Endothelial cell of umbilical vein (primary cell): ENCODE data around the gene MAGI1.

ENCODE experiments used
- EZH2 ChIP-seq: IDR thresholded peaks from 2 replicates; pipeline ENCODE4 v1.6.1; 2012; ENCODE audit warnings: borderline replicate concordance, low read depth, mild to moderate bottlenecking, moderate library complexity, low read length, inconsistent platforms; ENCODE audit not compliant: severe bottlenecking
- MYC ChIP-seq: IDR thresholded peaks from one replicate; pipeline ENCODE4 v1.6.1; 2011; ENCODE audit warnings: mild to moderate bottlenecking, low read depth, low read length
- POLR2A ChIP-seq: IDR thresholded peaks from 2 replicates; pipeline ENCODE4 v1.6.1; 2012; ENCODE audit warnings: low read depth, mild to moderate bottlenecking, control low read depth, low read length
- POLR2AphosphoS5 ChIP-seq: IDR thresholded peaks from 2 replicates; pipeline ENCODE4 v1.6.1; 2012; ENCODE audit warnings: low read depth, mild to moderate bottlenecking, control low read depth, low read length, moderate library complexity; ENCODE audit not compliant: insufficient read depth
- TF ChIP-seq, protein P1 (sequence below), 2 donors: IDR thresholded peaks; 1 replicate in 1 of 2; 2 replicates in 1 of 2; pipeline ENCODE4 v1.5.1; 2011; ENCODE audit warnings: low read length in 2 of 2, mild to moderate bottlenecking in 2 of 2, moderate library complexity in 2 of 2, control low read depth in 1 of 2, inconsistent platforms in 1 of 2, low read depth in 1 of 2; ENCODE audit not compliant: insufficient read depth in 1 of 2; ENCODE audit errors: extremely low read depth in 1 of 2

DNA sequence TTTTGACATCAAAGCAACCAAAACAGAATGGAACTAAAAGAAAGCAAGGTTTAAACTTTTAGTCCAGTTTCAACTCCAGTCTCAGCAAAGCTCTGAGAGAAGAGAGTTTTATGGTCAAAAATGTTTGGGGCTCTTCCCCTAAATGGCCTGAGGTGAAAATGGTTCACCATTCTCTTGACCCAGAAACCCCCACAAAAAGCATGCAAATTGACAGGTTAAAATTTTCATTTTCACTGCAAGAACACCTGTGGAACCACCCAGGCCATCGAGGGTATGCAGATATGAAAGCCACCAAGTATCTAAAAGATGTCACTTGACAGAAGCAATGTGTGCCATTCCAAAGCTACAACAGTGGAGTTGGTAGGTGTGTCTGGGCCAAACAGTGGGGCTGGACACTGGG, 195.0 kb downstream of the MAGI1 start:
- TF ChIP-seq, protein P1, sequence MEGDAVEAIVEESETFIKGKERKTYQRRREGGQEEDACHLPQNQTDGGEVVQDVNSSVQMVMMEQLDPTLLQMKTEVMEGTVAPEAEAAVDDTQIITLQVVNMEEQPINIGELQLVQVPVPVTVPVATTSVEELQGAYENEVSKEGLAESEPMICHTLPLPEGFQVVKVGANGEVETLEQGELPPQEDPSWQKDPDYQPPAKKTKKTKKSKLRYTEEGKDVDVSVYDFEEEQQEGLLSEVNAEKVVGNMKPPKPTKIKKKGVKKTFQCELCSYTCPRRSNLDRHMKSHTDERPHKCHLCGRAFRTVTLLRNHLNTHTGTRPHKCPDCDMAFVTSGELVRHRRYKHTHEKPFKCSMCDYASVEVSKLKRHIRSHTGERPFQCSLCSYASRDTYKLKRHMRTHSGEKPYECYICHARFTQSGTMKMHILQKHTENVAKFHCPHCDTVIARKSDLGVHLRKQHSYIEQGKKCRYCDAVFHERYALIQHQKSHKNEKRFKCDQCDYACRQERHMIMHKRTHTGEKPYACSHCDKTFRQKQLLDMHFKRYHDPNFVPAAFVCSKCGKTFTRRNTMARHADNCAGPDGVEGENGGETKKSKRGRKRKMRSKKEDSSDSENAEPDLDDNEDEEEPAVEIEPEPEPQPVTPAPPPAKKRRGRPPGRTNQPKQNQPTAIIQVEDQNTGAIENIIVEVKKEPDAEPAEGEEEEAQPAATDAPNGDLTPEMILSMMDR (IDR thresholded peaks at IDR 0.05; ENCODE audit: extremely low read depth in 1 of 2, insufficient read depth in 1 of 2, low read depth in 1 of 2, low read length in 2 of 2), result no peak
- TF ChIP-seq EZH2 (no peak), POLR2AphosphoS5 (no peak), POLR2A (no peak), MYC (no peak)
